Hepatocyte (in vitro differentiated cells): Measurements from ENCODE around the gene IKBKE. TPM values are rescaled to one million over a fixed set of nuclear protein-coding genes. Genes with fewer than 3 reads are reported as not detected.

Experiments used
- DNase-seq: peaks from one replicate; pipeline ENCODE4 v3.0.0-alpha.2; 2016; ENCODE audit warnings: low spot score
- H2AFZ ChIP-seq: fragments of 200-600 bp; sonication (generic); 2 replicates; pipeline ENCODE4 v1.6.0; 2016; ENCODE audit warnings: antibody characterized with exemption, mild to moderate bottlenecking
- H3K27ac ChIP-seq: fragments of 200-600 bp; sonication (generic); 2 replicates; pipeline ENCODE4 v1.5.1; 2016; ENCODE audit warnings: mild to moderate bottlenecking
- H3K27me3 ChIP-seq: fragments of 200-600 bp; sonication (generic); 2 replicates; pipeline ENCODE4 v1.6.1; 2016
- H3K36me3 ChIP-seq: fragments of 200-600 bp; sonication (generic); replicated peaks from 2 replicates; pipeline ENCODE4 v1.5.1; 2016; ENCODE audit warnings: low read depth; ENCODE audit not compliant: insufficient read depth
- H3K4me1 ChIP-seq: fragments of 200-600 bp; sonication (generic); 2 replicates; pipeline ENCODE4 v1.5.1; 2016; ENCODE audit warnings: mild to moderate bottlenecking, moderate library complexity; ENCODE audit not compliant: insufficient read depth
- H3K4me2 ChIP-seq: fragments of 200-600 bp; sonication (generic); 2 replicates; pipeline ENCODE4 v1.6.0; 2016
- H3K4me3 ChIP-seq: fragments of 200-600 bp; sonication (generic); 2 replicates; pipeline ENCODE4 v1.5.1; 2016; ENCODE audit warnings: mild to moderate bottlenecking
- H3K79me2 ChIP-seq: fragments of 200-600 bp; sonication (generic); 2 replicates; pipeline ENCODE4 v1.6.0; 2017; ENCODE audit warnings: mild to moderate bottlenecking
- H3K9me2 ChIP-seq: fragments of 200-600 bp; sonication (generic); replicated peaks from 2 replicates; pipeline ENCODE4 v1.6.0; 2017; ENCODE audit warnings: mild to moderate bottlenecking; ENCODE audit not compliant: insufficient read depth
- H3K9me3 ChIP-seq: fragments of 200-600 bp; sonication (generic); 2 replicates; pipeline ENCODE4 v1.5.1; 2016; ENCODE audit warnings: low read depth, mild to moderate bottlenecking
- H4K20me1 ChIP-seq: fragments of 200-600 bp; sonication (generic); 2 replicates; pipeline ENCODE4 v1.6.0; 2016; ENCODE audit warnings: mild to moderate bottlenecking; ENCODE audit not compliant: insufficient read depth, poor library complexity, severe bottlenecking
- CTCF ChIP-seq: fragments of 200-600 bp; sonication (generic); IDR thresholded peaks from 2 replicates; pipeline ENCODE4 v1.5.1; 2016; ENCODE audit warnings: antibody characterized with exemption, mild to moderate bottlenecking; ENCODE audit not compliant: poor library complexity
- EZH2 ChIP-seq: fragments of 200-600 bp; sonication (generic); IDR thresholded peaks from 2 replicates; pipeline ENCODE4 v1.6.1; 2016; ENCODE audit warnings: antibody characterized with exemption, mild to moderate bottlenecking, borderline replicate concordance
- EZH2phosphoT487 ChIP-seq: fragments of 200-600 bp; sonication (generic); IDR thresholded peaks from one replicate; pipeline ENCODE4 v1.6.1; 2018; ENCODE audit warnings: antibody characterized with exemption, mild to moderate bottlenecking, low read depth, moderate library complexity; ENCODE audit not compliant: unreplicated experiment, severe bottlenecking
- WGBS: methylation state at CpG from one replicate; pipeline ENCODE4 v1.1.6; 2016; ENCODE audit warnings: low lambda C conversion rate; ENCODE audit errors: missing lambda C conversion rate; 5-methylcytosine and 5-hydroxymethylcytosine counted together
- polyA plus RNA-seq: library from polyadenylated mRNA; unstranded; fragments of >200 nt; fragmentation: Nextera tagmentation; extraction: Ambion mirVana; gene quantifications from 2 replicates; pipeline ENCODE4 v1.2.1, GENCODE V29; 2016
- total RNA-seq: library from RNA; depleted of rRNA; stranded (reverse); fragments of >200 nt; gene quantifications from 2 replicates; pipeline ENCODE4 v1.2.3, GENCODE V29; 2014

Gene IKBKE
- total and polyA plus RNA-seq, 2 experiments from 2014 or later, result 5.9 to 6.4 TPM

GRCh38 chr1:206477110-206477509 lies 6.8 kb downstream of the IKBKE start:
- no peak for TF ChIP-seq CTCF
- no peak for TF ChIP-seq EZH2phosphoT487
- no peak for TF ChIP-seq EZH2
- Histone ChIP-seq H3K79me2 (no peaks in the 10 kb centered on the region), H3K9me2 (no peaks in the 10 kb centered on the region), H3K36me3 (no peaks in the 10 kb centered on the region), H3K4me1 (no peaks in the 10 kb centered on the region), H3K4me3 (no peak overlapping the region), H2AFZ (no peak overlapping the region), H4K20me1 (no peaks in the 10 kb centered on the region), H3K27ac (no peak overlapping the region), H3K9me3 (no peaks in the 10 kb centered on the region), H3K4me2 (no peak overlapping the region), H3K27me3 (no peaks in the 10 kb centered on the region)
- DNase-seq, result no peak
- 87% methylated on average over 5 of the region's 5 CpGs for WGBS

GRCh38 chr1:206477581-206478380 lies 7.5 kb downstream of the IKBKE start:
- no peak for DNase-seq
- no peak overlapping the region for H3K27ac ChIP-seq
- no peak overlapping the region for H3K4me2 ChIP-seq
- 94% methylated on average over 21 of the region's 21 CpGs for WGBS
- no peaks in the 10 kb centered on the region for H3K9me2 ChIP-seq
- H3K4me3 ChIP-seq, result no peak overlapping the region
- no peak overlapping the region for H2AFZ ChIP-seq
- H4K20me1 ChIP-seq, result no peaks in the 10 kb centered on the region
- H3K36me3 ChIP-seq, result no peaks in the 10 kb centered on the region
- no peak for TF ChIP-seq CTCF
- no peak for TF ChIP-seq EZH2
- no peak for TF ChIP-seq EZH2phosphoT487
- no peaks in the 10 kb centered on the region for H3K79me2 ChIP-seq
- H3K27me3 ChIP-seq, result no peaks in the 10 kb centered on the region
- no peaks in the 10 kb centered on the region for H3K9me3 ChIP-seq
- no peaks in the 10 kb centered on the region for H3K4me1 ChIP-seq

GRCh38 chr1:206478746-206479145 lies 8.5 kb downstream of the IKBKE start:
- Histone ChIP-seq H3K9me3 (no peaks in the 10 kb centered on the region), H3K4me1 (no peaks in the 10 kb centered on the region), H2AFZ (no peak overlapping the region), H3K27me3 (no peaks in the 10 kb centered on the region), H3K4me3 (no peak overlapping the region), H4K20me1 (no peaks in the 10 kb centered on the region), H3K4me2 (no peak overlapping the region), H3K27ac (no peak overlapping the region), H3K9me2 (no peaks in the 10 kb centered on the region), H3K36me3 (no peaks in the 10 kb centered on the region), H3K79me2 (no peaks in the 10 kb centered on the region)
- no peak for TF ChIP-seq CTCF
- TF ChIP-seq EZH2phosphoT487, result no peak
- no peak for TF ChIP-seq EZH2
- DNase-seq, result no peak
- 89% methylated on average over 11 of the region's 11 CpGs for WGBS
